ENCODE measurements around the gene TLR7. TPM values are rescaled to one million over a fixed set of nuclear protein-coding genes. Genes with fewer than 3 reads are reported as not detected.

Gene TLR7
- total RNA-seq, 1 experiment from 2014 or later, result not detected

DNA sequence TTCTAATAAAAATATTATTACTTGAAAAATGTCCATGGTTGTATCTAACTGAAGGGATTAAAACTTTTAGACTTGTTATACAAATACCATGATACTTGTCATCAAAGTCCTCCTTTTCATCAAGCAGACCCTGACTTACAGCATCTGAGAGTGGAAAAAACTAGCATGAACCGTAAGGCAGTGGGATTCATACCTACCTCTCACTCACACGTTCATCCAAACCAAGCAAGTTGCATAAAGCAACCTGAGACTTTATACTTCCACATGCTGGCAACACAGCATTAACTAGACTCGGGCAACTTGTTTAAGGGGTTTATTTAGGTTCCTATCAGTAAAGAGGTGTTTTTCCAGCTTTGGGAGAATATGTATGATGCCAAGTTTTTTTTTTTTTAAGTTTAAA lies 22.6 kb upstream of the TLR7 start:
- Mint-ChIP-seq H3K4me3 (ENCODE audit: unreplicated experiment) (no peak overlapping the region), H3K4me1 (ENCODE audit: insufficient read depth, unreplicated experiment) (no peaks in the 10 kb centered on the region), H3K36me3 (ENCODE audit: insufficient read depth, unreplicated experiment) (no peaks in the 10 kb centered on the region), H3K27me3 (ENCODE audit: insufficient read depth, unreplicated experiment) (peaks cover 61% of the 10 kb centered on the region), H3K9me3 (ENCODE audit: unreplicated experiment) (no peaks in the 10 kb centered on the region), H3K27ac (ENCODE audit: low read depth, unreplicated experiment) (no peak overlapping the region)
- TF ChIP-seq, protein P1, sequence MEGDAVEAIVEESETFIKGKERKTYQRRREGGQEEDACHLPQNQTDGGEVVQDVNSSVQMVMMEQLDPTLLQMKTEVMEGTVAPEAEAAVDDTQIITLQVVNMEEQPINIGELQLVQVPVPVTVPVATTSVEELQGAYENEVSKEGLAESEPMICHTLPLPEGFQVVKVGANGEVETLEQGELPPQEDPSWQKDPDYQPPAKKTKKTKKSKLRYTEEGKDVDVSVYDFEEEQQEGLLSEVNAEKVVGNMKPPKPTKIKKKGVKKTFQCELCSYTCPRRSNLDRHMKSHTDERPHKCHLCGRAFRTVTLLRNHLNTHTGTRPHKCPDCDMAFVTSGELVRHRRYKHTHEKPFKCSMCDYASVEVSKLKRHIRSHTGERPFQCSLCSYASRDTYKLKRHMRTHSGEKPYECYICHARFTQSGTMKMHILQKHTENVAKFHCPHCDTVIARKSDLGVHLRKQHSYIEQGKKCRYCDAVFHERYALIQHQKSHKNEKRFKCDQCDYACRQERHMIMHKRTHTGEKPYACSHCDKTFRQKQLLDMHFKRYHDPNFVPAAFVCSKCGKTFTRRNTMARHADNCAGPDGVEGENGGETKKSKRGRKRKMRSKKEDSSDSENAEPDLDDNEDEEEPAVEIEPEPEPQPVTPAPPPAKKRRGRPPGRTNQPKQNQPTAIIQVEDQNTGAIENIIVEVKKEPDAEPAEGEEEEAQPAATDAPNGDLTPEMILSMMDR (IDR thresholded peaks at IDR 0.05; ENCODE audit: unreplicated experiment), result no peak
- ChIA-PET CTCF (no interaction called here), POLR2A (interaction anchor here (0.7 kb wide), 1 partner anchor 24 kb away, joined by 3 read pairs; no protein-coding TSS in a partner anchor)
- no TSS peak for BruUV-seq (replicated peaks)
- intact Hi-C loops (cut with micrococcal nuclease), result no loop called here
- DNase-seq (ENCODE audit: unreplicated experiment), result no peak

GRCh38 chrX:12865359-12865758 lies 1.5 kb upstream of the TLR7 start:
- ChIA-PET CTCF (interaction anchor here (1.1 kb wide), 1 partner anchor 36 kb away, joined by 3 read pairs; no protein-coding TSS in a partner anchor), POLR2A (interaction anchor here (0.6 kb wide), 1 partner anchor 51 kb away, joined by 3 read pairs; no protein-coding TSS in a partner anchor)
- Mint-ChIP-seq H3K36me3 (ENCODE audit: insufficient read depth, unreplicated experiment) (no peaks in the 10 kb centered on the region), H3K27ac (ENCODE audit: low read depth, unreplicated experiment) (no peak overlapping the region), H3K9me3 (ENCODE audit: unreplicated experiment) (peaks cover 13% of the 10 kb centered on the region), H3K4me1 (ENCODE audit: insufficient read depth, unreplicated experiment) (no peaks in the 10 kb centered on the region), H3K27me3 (ENCODE audit: insufficient read depth, unreplicated experiment) (peaks cover 47% of the 10 kb centered on the region), H3K4me3 (ENCODE audit: unreplicated experiment) (no peak overlapping the region)
- BruUV-seq (replicated peaks), result no TSS peak
- TF ChIP-seq, protein P1 (IDR thresholded peaks at IDR 0.05; ENCODE audit: unreplicated experiment), result no peak
- intact Hi-C loops (cut with micrococcal nuclease), result no loop called here
- no peak for DNase-seq (ENCODE audit: unreplicated experiment)

DNA sequence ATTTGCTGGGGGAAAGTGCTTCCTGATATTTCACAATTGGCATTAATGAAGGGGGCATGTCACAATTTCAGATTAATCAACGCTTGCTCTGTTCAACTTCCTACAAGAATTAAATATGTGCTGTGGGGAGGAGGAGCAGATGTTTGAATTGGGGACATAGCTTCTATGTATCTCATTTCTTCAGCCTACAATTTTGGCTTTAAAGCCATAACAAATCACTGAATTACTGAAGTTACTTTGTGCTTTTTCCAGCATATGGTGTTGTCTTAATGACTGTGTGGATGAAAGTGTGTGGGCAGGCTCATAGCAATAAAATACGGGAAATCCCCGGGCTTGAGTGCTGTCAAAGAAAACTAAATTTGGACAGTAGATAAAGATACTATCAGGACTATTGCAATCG lies 813 bp downstream of the TLR7 start:
- TF ChIP-seq, protein P1 (IDR thresholded peaks at IDR 0.05; ENCODE audit: unreplicated experiment), result no peak
- H3K4me1 Mint-ChIP-seq (ENCODE audit: insufficient read depth, unreplicated experiment), result no peaks in the 10 kb centered on the region
- CTCF ChIA-PET, result interaction anchor here (0.6 to 0.7 kb wide), 2 partner anchors 27 to 53 kb away, joined by 3 to 4 read pairs; no protein-coding TSS in a partner anchor
- H3K27me3 Mint-ChIP-seq (ENCODE audit: insufficient read depth, unreplicated experiment), result peaks cover 45% of the 10 kb centered on the region
- no peak overlapping the region for H3K27ac Mint-ChIP-seq (ENCODE audit: low read depth, unreplicated experiment)
- no peaks in the 10 kb centered on the region for H3K36me3 Mint-ChIP-seq (ENCODE audit: insufficient read depth, unreplicated experiment)
- BruUV-seq (replicated peaks), result no TSS peak
- no peak for DNase-seq (ENCODE audit: unreplicated experiment)
- intact Hi-C loops (cut with micrococcal nuclease), result no loop called here
- H3K9me3 Mint-ChIP-seq (ENCODE audit: unreplicated experiment), result peaks cover 6% of the 10 kb centered on the region
- POLR2A ChIA-PET, result no interaction called here
- no peak overlapping the region for H3K4me3 Mint-ChIP-seq (ENCODE audit: unreplicated experiment)

GRCh38 chrX:12868747-12869146 lies 1.9 kb downstream of the TLR7 start:
- no peaks in the 10 kb centered on the region for H3K36me3 Mint-ChIP-seq (ENCODE audit: insufficient read depth, unreplicated experiment)
- POLR2A ChIA-PET, result no interaction called here
- CTCF ChIA-PET, result interaction anchor here (0.5 to 1.0 kb wide), 4 partner anchors 54 to 167 kb away, joined by 3 read pairs; no protein-coding TSS in a partner anchor
- peaks cover 48% of the 10 kb centered on the region for H3K27me3 Mint-ChIP-seq (ENCODE audit: insufficient read depth, unreplicated experiment)
- TF ChIP-seq, protein P1 (IDR thresholded peaks at IDR 0.05; ENCODE audit: unreplicated experiment), result no peak
- H3K4me1 Mint-ChIP-seq (ENCODE audit: insufficient read depth, unreplicated experiment), result no peaks in the 10 kb centered on the region
- no peaks in the 10 kb centered on the region for H3K9me3 Mint-ChIP-seq (ENCODE audit: unreplicated experiment)
- BruUV-seq (replicated peaks), result no TSS peak
- H3K27ac Mint-ChIP-seq (ENCODE audit: low read depth, unreplicated experiment), result no peak overlapping the region
- DNase-seq (ENCODE audit: unreplicated experiment), result no peak
- intact Hi-C loops (cut with micrococcal nuclease), result no loop called here
- H3K4me3 Mint-ChIP-seq (ENCODE audit: unreplicated experiment), result no peak overlapping the region

Data from MCF 10A (cell line).